GM06990 (cell line): ENCODE results near the gene SIPA1L3.

Experiments used
- DNase-seq: peaks from one replicate; pipeline ENCODE4 v3.0.0-alpha.2; 2011; ENCODE audit not compliant: insufficient read length; ENCODE audit errors: extremely low read depth
- H3K27me3 ChIP-seq: replicated peaks from 2 replicates; pipeline ENCODE4 v1.6.0; 2011; ENCODE audit warnings: low read length; ENCODE audit not compliant: control insufficient read depth, insufficient read depth
- H3K36me3 ChIP-seq: 2 replicates; pipeline ENCODE4 v1.5.1; 2011; ENCODE audit warnings: low read length; ENCODE audit not compliant: control insufficient read depth, insufficient read depth
- H3K4me3 ChIP-seq: replicated peaks from 2 replicates; pipeline ENCODE4 v1.5.1; 2011; ENCODE audit warnings: low read depth, mild to moderate bottlenecking, control low read depth, low read length
- TF ChIP-seq, protein P1 (sequence below): IDR thresholded peaks from 2 replicates; pipeline ENCODE4 v1.5.1; 2011; ENCODE audit warnings: low read length, control low read depth, mild to moderate bottlenecking, inconsistent platforms; ENCODE audit not compliant: insufficient read depth, poor library complexity, severe bottlenecking

Gene SIPA1L3

DNA sequence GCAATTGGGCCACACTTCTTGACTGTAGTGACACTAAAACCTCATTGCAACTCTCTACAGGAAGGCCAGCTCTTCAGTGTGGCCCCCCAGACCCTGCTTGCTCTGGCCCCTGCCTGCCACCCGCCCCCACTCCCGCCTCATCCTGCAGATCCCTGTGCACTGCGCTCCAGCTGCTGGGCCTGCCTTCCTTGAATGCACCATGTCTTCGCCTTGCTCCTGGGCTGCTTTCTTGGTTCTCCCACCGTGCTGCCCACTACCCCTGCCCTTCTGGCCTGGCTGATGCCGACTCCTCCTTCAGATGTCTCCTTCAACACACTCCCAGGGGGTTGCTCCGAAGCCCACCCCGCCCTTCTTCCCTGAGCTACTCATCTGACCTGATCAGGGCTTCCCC is 98.2 kb downstream of the SIPA1L3 start:
- H3K27me3 ChIP-seq: no peaks in the 10 kb centered on the region
- no peak overlapping the region for H3K4me3 ChIP-seq
- TF ChIP-seq, protein P1, sequence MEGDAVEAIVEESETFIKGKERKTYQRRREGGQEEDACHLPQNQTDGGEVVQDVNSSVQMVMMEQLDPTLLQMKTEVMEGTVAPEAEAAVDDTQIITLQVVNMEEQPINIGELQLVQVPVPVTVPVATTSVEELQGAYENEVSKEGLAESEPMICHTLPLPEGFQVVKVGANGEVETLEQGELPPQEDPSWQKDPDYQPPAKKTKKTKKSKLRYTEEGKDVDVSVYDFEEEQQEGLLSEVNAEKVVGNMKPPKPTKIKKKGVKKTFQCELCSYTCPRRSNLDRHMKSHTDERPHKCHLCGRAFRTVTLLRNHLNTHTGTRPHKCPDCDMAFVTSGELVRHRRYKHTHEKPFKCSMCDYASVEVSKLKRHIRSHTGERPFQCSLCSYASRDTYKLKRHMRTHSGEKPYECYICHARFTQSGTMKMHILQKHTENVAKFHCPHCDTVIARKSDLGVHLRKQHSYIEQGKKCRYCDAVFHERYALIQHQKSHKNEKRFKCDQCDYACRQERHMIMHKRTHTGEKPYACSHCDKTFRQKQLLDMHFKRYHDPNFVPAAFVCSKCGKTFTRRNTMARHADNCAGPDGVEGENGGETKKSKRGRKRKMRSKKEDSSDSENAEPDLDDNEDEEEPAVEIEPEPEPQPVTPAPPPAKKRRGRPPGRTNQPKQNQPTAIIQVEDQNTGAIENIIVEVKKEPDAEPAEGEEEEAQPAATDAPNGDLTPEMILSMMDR: no peak
- no peak for DNase-seq
- no peaks in the 10 kb centered on the region; the same call in 1 of the 2 replicates for H3K36me3 ChIP-seq

DNA sequence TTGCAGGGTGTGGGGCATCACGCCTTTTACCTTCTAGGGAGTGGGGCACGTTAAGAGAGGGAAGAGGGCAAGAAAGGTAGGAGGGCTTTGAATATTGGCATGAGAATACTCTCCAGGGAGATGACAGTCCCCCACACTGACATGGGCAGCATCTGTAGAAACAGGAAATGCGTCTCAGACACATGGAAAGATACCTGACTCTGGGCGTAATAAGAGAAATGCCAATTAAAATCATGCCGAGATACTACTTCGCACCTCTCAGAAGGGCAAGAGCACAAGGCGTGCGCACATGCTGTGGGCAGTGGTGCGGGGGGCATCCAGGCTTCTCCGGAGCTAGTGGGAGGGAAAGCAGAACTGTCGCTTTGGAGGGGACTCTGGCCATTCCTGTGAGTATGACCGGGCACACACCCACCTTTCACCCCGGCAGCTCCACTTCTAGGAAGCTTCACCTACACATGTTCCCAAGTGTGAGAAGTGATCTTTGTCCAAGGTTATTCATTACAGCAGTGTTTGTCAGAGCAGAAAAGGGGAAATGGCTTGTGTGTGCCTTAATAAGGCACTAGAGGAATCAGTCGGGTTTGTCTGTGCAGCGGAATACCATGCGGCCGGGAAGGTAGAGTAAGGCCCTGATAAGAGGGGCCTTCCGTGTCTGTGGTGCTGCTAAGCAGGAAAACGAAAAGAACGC is 99.5 kb downstream of the SIPA1L3 start:
- DNase-seq: no peak
- Histone ChIP-seq H3K4me3 (no peak overlapping the region), H3K36me3 (no peaks in the 10 kb centered on the region; the same call in 1 of the 2 replicates), H3K27me3 (no peaks in the 10 kb centered on the region)
- TF ChIP-seq, protein P1: no peak

DNA sequence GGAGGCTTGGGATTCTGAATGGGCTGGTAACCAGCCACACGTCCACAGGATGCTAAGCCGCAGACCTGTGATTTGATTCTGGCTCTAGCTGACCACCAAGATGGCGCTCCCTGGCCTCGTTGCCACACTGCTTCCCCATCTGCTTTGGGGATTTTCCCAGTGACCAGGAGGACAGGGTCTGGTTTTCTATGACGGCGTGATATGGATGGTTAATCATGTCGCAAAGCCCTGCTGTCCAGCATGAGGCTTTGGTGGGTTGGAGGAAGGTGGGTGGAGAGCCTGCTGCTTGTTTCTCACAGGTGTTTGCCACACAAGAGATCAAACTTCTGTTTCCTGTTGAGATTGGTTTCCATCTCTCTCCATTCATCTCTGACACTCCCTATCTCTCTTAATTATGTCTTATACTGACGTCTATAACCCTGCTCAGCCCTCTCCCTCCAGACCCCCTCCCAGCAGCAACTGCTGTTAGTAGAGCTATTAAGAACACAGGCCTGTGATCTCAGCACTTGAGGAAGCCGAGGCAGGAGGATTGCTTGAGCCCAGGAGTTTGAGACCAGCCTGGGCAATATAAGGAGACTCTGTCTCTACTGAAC is 102.7 kb downstream of the SIPA1L3 start:
- peaks cover 6% of the 10 kb centered on the region for H3K36me3 ChIP-seq
- TF ChIP-seq, protein P1: no peak
- H3K27me3 ChIP-seq: no peaks in the 10 kb centered on the region
- H3K4me3 ChIP-seq: no peak overlapping the region
- no peak for DNase-seq

DNA sequence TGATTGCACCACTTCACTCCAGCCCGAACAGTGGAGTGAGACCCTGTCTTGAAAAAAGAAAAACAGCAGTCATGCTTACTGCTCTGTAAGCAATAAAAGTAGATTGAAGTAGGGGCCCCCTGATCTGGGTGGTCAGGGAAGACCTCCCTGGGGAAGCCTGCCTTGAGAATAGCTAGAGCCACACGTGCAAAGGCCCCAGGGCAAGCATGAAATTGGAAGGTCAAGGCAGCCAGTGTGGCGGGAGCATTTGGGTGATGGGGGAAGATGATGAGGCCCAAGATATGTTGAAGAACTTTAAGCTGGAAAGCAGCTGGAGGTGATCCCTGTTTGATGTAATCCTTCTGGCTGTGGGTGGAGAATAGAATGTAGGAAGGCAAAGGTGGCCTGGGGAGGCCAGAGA is 104.4 kb downstream of the SIPA1L3 start:
- peaks cover 6% of the 10 kb centered on the region for H3K36me3 ChIP-seq
- no peak overlapping the region for H3K4me3 ChIP-seq
- no peak for DNase-seq
- TF ChIP-seq, protein P1: no peak
- H3K27me3 ChIP-seq: no peaks in the 10 kb centered on the region

DNA sequence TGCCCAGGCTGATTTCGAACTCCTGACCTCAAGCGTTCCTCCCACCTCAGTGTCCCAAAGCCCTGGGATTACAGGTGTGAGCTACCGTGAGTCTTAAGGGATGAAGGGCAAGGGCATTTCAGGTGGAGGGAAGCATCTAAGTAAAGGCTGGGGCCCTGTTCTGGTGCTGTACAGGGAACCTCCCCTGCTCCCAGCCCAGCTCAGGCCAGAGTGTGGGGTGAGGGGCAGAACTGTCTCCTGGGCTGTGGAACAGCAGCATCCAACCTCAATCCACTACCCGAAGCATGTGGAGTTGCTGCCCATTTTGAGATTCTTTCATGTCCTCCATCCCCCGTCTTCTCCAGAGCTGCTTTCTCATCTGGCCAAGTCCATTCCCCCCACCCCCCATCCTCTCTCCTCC is 105.3 kb downstream of the SIPA1L3 start:
- no peaks in the 10 kb centered on the region for H3K27me3 ChIP-seq
- H3K36me3 ChIP-seq: peaks cover 6% of the 10 kb centered on the region
- DNase-seq: no peak
- TF ChIP-seq, protein P1: no peak
- H3K4me3 ChIP-seq: no peak overlapping the region

DNA sequence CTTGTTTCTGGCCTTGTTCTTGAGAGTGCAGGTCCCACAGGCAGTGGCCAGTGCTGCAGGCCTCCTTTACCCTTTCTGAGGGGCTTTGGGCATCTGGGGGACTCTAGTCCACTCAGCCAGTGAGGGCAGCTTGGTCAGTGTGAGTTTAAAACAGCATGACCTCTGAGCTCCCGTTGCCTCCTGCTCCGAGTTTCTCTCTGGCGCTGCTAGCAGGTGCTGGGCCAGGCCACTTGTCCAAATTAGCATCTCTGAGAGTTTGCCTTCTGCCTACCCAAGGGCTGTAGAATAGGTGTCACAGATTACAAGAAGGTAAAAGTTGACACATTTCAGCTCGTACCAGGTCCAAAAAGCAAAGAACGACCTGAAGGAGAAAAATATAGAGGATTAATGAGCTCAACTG is 105.9 kb downstream of the SIPA1L3 start:
- H3K27me3 ChIP-seq: no peaks in the 10 kb centered on the region
- no peak for DNase-seq
- no peak overlapping the region for H3K4me3 ChIP-seq
- H3K36me3 ChIP-seq: peaks cover 6% of the 10 kb centered on the region
- TF ChIP-seq, protein P1: no peak
